OCI-LY1 (cell line): ENCODE results near the gene TMEM185B.

Experiments used
- H2AFZ ChIP-seq: fragments of 200-600 bp; sonication (generic), shearing (Covaris generic); 2 replicates; pipeline ENCODE4 v1.6.0; 2014; ENCODE audit warnings: antibody characterized with exemption, mild to moderate bottlenecking, low read length
- H3F3A ChIP-seq: fragments of 200-600 bp; sonication (generic), shearing (Covaris generic); 2 replicates; pipeline ENCODE4 v1.6.0; 2014; ENCODE audit warnings: mild to moderate bottlenecking, antibody characterized with exemption, low read length, moderate library complexity; ENCODE audit not compliant: insufficient read depth
- H3K27ac ChIP-seq: fragments of 200-600 bp; sonication (generic); 2 replicates; pipeline ENCODE4 v1.5.1; 2014; ENCODE audit warnings: low read length, mixed run types, mild to moderate bottlenecking, low read depth; ENCODE audit not compliant: poor library complexity, severe bottlenecking
- H3K27me3 ChIP-seq: fragments of 200-600 bp; sonication (generic); 2 replicates; pipeline ENCODE4 v1.6.0; 2014; ENCODE audit warnings: antibody characterized with exemption, mild to moderate bottlenecking, low read length, moderate library complexity; ENCODE audit not compliant: insufficient read depth
- H3K36me3 ChIP-seq: fragments of 200-600 bp; sonication (generic); 2 replicates; pipeline ENCODE4 v1.6.1; 2014; ENCODE audit warnings: mild to moderate bottlenecking, antibody characterized with exemption, low read length, moderate library complexity, mixed read lengths; ENCODE audit not compliant: insufficient read depth
- H3K4me1 ChIP-seq: fragments of 200-600 bp; sonication (generic); 2 replicates; pipeline ENCODE4 v1.5.1; 2014; ENCODE audit warnings: mild to moderate bottlenecking, low read length, moderate library complexity; ENCODE audit not compliant: insufficient read depth, severe bottlenecking
- H3K4me2 ChIP-seq: fragments of 200-600 bp; sonication (generic), shearing (Covaris generic); 2 replicates; pipeline ENCODE4 v1.6.1; 2014; ENCODE audit warnings: low read length
- H3K4me3 ChIP-seq: fragments of 200-600 bp; sonication (generic); 2 replicates; pipeline ENCODE4 v1.5.1; 2014; ENCODE audit warnings: low read length, low read depth, mild to moderate bottlenecking, mixed read lengths; ENCODE audit not compliant: poor library complexity, severe bottlenecking
- H3K79me2 ChIP-seq: fragments of 200-600 bp; shearing (Covaris generic); 2 replicates; pipeline ENCODE4 v1.6.1; 2016; ENCODE audit warnings: mixed run types, low read length, mixed read lengths; ENCODE audit not compliant: insufficient read depth
- H3K9ac ChIP-seq: fragments of 200-600 bp; sonication (generic), shearing (Covaris generic); 2 replicates; pipeline ENCODE4 v1.6.1; 2014; ENCODE audit warnings: mild to moderate bottlenecking, low read length, mixed read lengths
- H3K9me2 ChIP-seq: fragments of 200-600 bp; sonication (generic), shearing (Covaris generic); 2 replicates; pipeline ENCODE4 v1.6.1; 2014; ENCODE audit warnings: low read depth, mild to moderate bottlenecking, low read length, mixed read lengths
- H3K9me3 ChIP-seq: fragments of 200-600 bp; shearing (Covaris generic); 2 replicates; pipeline ENCODE4 v1.6.1; 2014; ENCODE audit warnings: low read length, mixed read lengths
- H4K20me1 ChIP-seq: fragments of 200-600 bp; sonication (generic), shearing (Covaris generic); 2 replicates; pipeline ENCODE4 v1.6.0; 2016; ENCODE audit warnings: mild to moderate bottlenecking, low read length; ENCODE audit not compliant: insufficient read depth
- EZH2 ChIP-seq: fragments of 200-600 bp; sonication (generic), shearing (Covaris generic); IDR thresholded peaks from 2 replicates; pipeline ENCODE4 v1.8.0; 2017; ENCODE audit warnings: borderline replicate concordance, mixed run types, mild to moderate bottlenecking, antibody characterized with exemption, low read length, moderate library complexity, mixed read lengths
- TF ChIP-seq, protein P1 (sequence below): fragments of 200-600 bp; sonication (generic), shearing (Covaris generic); IDR thresholded peaks from 2 replicates; pipeline ENCODE4 v1.5.1; 2017; ENCODE audit warnings: mild to moderate bottlenecking, antibody characterized with exemption, low read length, moderate library complexity, mixed read lengths

TMEM185B gene

DNA sequence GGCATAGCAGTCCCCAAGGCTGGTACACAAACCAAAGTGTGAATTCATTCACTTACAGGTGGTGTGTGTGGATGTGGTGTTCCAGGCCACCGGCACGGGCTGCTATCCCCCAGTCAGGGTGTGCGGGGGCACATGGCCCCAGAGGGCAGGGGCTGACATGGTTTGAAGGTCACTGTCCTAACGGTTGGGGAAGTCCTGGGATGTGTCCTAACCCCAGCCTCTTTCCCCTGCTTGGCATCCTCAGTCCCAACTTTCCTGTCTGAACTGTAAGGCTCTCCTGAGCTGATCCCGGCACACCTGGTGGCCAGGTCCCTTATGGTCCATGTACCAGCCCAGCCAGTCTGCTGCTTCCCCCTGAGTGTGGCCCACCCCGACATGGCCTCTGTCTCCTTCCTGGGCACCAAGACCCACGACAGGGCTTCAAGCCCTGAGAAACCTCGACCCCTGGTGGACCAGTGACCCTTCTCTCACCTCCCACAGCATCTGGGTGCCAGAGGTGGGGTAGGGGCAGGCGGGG, 2.4 kb upstream of the TMEM185B start:
- no peaks in the 10 kb centered on the region for H4K20me1 ChIP-seq
- H3K36me3 ChIP-seq: peaks cover 21% of the 10 kb centered on the region
- peaks cover 7% of the 10 kb centered on the region; the same call in 1 of the 2 replicates for H3K79me2 ChIP-seq
- H2AFZ ChIP-seq: no peak overlapping the region
- no peaks in the 10 kb centered on the region for H3K9me2 ChIP-seq
- no peak overlapping the region for H3K4me3 ChIP-seq
- TF ChIP-seq, protein P1, sequence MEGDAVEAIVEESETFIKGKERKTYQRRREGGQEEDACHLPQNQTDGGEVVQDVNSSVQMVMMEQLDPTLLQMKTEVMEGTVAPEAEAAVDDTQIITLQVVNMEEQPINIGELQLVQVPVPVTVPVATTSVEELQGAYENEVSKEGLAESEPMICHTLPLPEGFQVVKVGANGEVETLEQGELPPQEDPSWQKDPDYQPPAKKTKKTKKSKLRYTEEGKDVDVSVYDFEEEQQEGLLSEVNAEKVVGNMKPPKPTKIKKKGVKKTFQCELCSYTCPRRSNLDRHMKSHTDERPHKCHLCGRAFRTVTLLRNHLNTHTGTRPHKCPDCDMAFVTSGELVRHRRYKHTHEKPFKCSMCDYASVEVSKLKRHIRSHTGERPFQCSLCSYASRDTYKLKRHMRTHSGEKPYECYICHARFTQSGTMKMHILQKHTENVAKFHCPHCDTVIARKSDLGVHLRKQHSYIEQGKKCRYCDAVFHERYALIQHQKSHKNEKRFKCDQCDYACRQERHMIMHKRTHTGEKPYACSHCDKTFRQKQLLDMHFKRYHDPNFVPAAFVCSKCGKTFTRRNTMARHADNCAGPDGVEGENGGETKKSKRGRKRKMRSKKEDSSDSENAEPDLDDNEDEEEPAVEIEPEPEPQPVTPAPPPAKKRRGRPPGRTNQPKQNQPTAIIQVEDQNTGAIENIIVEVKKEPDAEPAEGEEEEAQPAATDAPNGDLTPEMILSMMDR: no peak
- no peak for TF ChIP-seq EZH2
- no peak overlapping the region; the same call in 1 of the 2 replicates for H3K9ac ChIP-seq
- H3K9me3 ChIP-seq: no peaks in the 10 kb centered on the region
- 0 out of 2 replicates have a peak, but pooled peaks cover 5% of the 10 kb centered on the region for H3F3A ChIP-seq
- H3K27me3 ChIP-seq: no peaks in the 10 kb centered on the region
- no peak overlapping the region for H3K4me2 ChIP-seq
- peaks cover 94% of the 10 kb centered on the region for H3K4me1 ChIP-seq
- peak overlapping the region; percentile 98 for H3K27ac ChIP-seq

DNA sequence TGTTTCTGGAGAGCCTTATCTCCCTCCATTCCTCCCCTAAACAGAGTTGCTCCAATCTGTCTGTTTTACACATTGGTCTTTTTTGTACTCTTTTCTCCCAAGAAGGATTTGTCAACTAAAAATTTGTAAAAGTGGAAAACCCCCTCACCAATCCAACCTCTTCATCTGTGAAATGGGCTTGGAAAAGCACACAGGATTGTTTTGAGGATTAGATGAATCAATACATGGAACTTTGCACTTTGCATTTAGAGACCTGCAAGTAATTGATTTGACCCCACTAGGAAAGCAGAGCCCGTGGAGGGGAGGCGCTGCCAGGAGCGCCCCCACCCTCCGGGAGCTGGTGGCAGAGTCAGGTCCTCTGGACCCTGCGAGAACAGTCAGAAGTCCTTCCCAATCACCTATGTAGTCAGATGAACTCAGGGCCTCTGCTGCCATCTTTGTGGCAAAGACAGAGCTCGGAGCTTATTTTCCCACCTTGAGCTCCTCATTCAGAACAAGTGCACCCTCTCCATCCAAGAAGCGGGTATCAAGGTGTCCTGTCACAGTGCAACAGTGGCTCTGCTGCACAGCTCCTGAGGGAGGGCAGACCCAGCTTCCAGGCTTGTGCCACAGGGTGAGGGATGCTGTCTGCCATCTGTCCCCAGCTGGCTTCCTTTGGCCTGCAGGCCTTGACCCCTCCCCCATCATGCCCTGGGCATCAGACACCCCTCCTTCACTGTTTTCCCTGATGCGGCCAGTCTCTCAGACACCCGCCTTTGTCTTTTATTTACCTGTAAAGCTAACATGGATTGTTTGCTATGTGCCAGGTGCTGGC, 1.7 kb upstream of the TMEM185B start:
- Histone ChIP-seq H3K9me2 (no peaks in the 10 kb centered on the region), H3K4me3 (peak overlapping the region; percentile 86), H3K36me3 (peaks cover 28% of the 10 kb centered on the region), H3K79me2 (peaks cover 8% of the 10 kb centered on the region; the same call in 1 of the 2 replicates), H3K4me1 (peaks cover 94% of the 10 kb centered on the region), H3K9ac (peak overlapping the region; percentile 92; the same call in 1 of the 2 replicates), H3K27ac (peak overlapping the region; percentile 98), H3K4me2 (peak overlapping the region; percentile 94), H3F3A (0 out of 2 replicates have a peak, but pooled peaks cover 5% of the 10 kb centered on the region), H4K20me1 (no peaks in the 10 kb centered on the region), H3K27me3 (no peaks in the 10 kb centered on the region), H3K9me3 (no peaks in the 10 kb centered on the region), H2AFZ (no peak overlapping the region)
- TF ChIP-seq, protein P1: no peak
- no peak for TF ChIP-seq EZH2

GRCh38 chr2:120224256-120224655, 1.1 kb upstream of the TMEM185B start:
- peak overlapping the region; percentile 86 for H3K4me3 ChIP-seq

More at GRCh38 chr2:120224256-120224655, 1.1 kb upstream of the TMEM185B start:
- H3F3A ChIP-seq: 0 out of 2 replicates have a peak, but pooled peaks cover 5% of the 10 kb centered on the region
- peak overlapping the region; percentile 94 for H3K4me2 ChIP-seq
- H3K9ac ChIP-seq: peak overlapping the region; percentile 92
- peaks cover 8% of the 10 kb centered on the region; the same call in 1 of the 2 replicates for H3K79me2 ChIP-seq
- peaks cover 35% of the 10 kb centered on the region for H3K36me3 ChIP-seq
- no peaks in the 10 kb centered on the region for H3K27me3 ChIP-seq
- H3K9me2 ChIP-seq: no peaks in the 10 kb centered on the region
- TF ChIP-seq, protein P1: no peak
- TF ChIP-seq EZH2: no peak
- no peaks in the 10 kb centered on the region for H4K20me1 ChIP-seq
- H3K9me3 ChIP-seq: no peaks in the 10 kb centered on the region
- H3K27ac ChIP-seq: peak overlapping the region; percentile 98
- H2AFZ ChIP-seq: no peak overlapping the region
- H3K4me1 ChIP-seq: peaks cover 91% of the 10 kb centered on the region
